IPS-20b (cell line): ENCODE measurements around the gene BCL11A.

ENCODE experiments used
- H3K27ac ChIP-seq: one replicate; pipeline ENCODE4 v1.5.1; 2013; ENCODE audit warnings: low read length
- H3K27me3 ChIP-seq: 2 replicates; pipeline ENCODE4 v1.6.1; 2013; ENCODE audit warnings: mild to moderate bottlenecking, low read length, inconsistent platforms; ENCODE audit not compliant: insufficient read depth
- H3K36me3 ChIP-seq: 2 replicates; pipeline ENCODE4 v1.6.1; 2013; ENCODE audit warnings: low read depth, mild to moderate bottlenecking, inconsistent platforms, low read length, moderate library complexity; ENCODE audit not compliant: insufficient read depth
- H3K4me1 ChIP-seq: 2 replicates; pipeline ENCODE4 v1.6.1; 2013; ENCODE audit warnings: mild to moderate bottlenecking, control low read depth, inconsistent platforms, low read length, moderate library complexity; ENCODE audit not compliant: insufficient read depth
- H3K4me3 ChIP-seq: 2 replicates; pipeline ENCODE4 v1.5.1; 2013; ENCODE audit warnings: mild to moderate bottlenecking, low read length, inconsistent platforms
- H3K9ac ChIP-seq: 2 replicates; pipeline ENCODE4 v1.6.1; 2013; ENCODE audit warnings: low read depth, mild to moderate bottlenecking, inconsistent platforms, low read length, moderate library complexity
- H3K9me3 ChIP-seq: 2 replicates; pipeline ENCODE4 v1.6.1; 2013; ENCODE audit warnings: mild to moderate bottlenecking, low read depth, low read length, inconsistent platforms; ENCODE audit not compliant: insufficient read depth

BCL11A gene

GRCh38 chr2:60551240-60552077 lies 2.0 kb downstream of the BCL11A start:
- H3K27ac ChIP-seq: peak overlapping the region; percentile 84

DNA sequence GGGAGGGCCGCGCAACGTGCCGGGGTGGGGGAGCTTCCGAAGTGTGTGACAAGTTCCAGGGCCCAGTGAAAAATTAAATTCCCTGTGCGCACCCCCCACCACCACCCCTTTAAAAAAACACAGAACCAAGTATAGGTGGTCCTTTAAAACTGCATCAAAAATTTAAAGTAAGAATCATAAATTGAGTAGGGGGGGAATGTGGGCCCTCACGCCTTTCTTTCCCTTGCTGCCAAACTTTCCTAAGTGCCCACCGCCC lies 2.5 kb downstream of the BCL11A start:
- H3K27ac ChIP-seq: peak overlapping the region; percentile 84
- peak overlapping the region; percentile 76 for H3K4me3 ChIP-seq
- no peaks in the 10 kb centered on the region for H3K9me3 ChIP-seq
- H3K36me3 ChIP-seq: peaks cover 14% of the 10 kb centered on the region
- peak overlapping the region; percentile 96; the same call in 1 of the 2 replicates for H3K9ac ChIP-seq
- H3K4me1 ChIP-seq: peaks cover 20% of the 10 kb centered on the region; the same call in 1 of the 2 replicates
- peaks cover 16% of the 10 kb centered on the region; the same call in 1 of the 2 replicates for H3K27me3 ChIP-seq

More at GRCh38 chr2:60551240-60552077, 2.0 kb downstream of the BCL11A start:
- peaks cover 8% of the 10 kb centered on the region; the same call in 1 of the 2 replicates for H3K36me3 ChIP-seq
- H3K27me3 ChIP-seq: peaks cover 19% of the 10 kb centered on the region; the same call in 1 of the 2 replicates
- peaks cover 20% of the 10 kb centered on the region; the same call in 1 of the 2 replicates for H3K4me1 ChIP-seq
- no peaks in the 10 kb centered on the region for H3K9me3 ChIP-seq
- peak overlapping the region; percentile 76 for H3K4me3 ChIP-seq
- H3K9ac ChIP-seq: peak overlapping the region; percentile 96; the same call in 1 of the 2 replicates

- H3K27me3 ChIP-seq: peaks cover 12% of the 10 kb centered on the region; the same call in 1 of the 2 replicates
- H3K4me3 ChIP-seq: peak overlapping the region; percentile 76
- peak overlapping the region; percentile 96 for H3K9ac ChIP-seq
- peak overlapping the region; percentile 81 for H3K27ac ChIP-seq
- no peaks in the 10 kb centered on the region for H3K9me3 ChIP-seq
- H3K36me3 ChIP-seq: peaks cover 19% of the 10 kb centered on the region
- H3K4me1 ChIP-seq: peaks cover 20% of the 10 kb centered on the region
Observed at GRCh38 chr2:60550178-60550983, 3.1 kb downstream of the BCL11A start.

DNA sequence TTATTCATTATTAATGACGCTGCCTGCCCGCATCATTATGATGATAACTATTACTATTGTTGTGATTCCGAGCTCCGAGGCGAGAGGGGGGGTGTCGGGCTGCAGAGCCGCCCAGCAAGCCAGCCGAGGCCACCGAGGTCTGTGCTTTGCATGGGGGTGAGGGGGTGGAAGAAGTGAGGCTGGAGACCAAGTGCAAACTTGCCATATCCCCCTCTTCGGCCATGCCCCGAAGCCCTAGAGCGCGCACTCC lies 3.6 kb downstream of the BCL11A start:
- no peaks in the 10 kb centered on the region for H3K9me3 ChIP-seq
- peaks cover 7% of the 10 kb centered on the region; the same call in 1 of the 2 replicates for H3K27me3 ChIP-seq
- H3K4me1 ChIP-seq: peaks cover 20% of the 10 kb centered on the region
- peaks cover 24% of the 10 kb centered on the region for H3K36me3 ChIP-seq
- H3K27ac ChIP-seq: peak overlapping the region; percentile 81
- H3K9ac ChIP-seq: peak overlapping the region; percentile 96
- peak overlapping the region; percentile 76 for H3K4me3 ChIP-seq

DNA sequence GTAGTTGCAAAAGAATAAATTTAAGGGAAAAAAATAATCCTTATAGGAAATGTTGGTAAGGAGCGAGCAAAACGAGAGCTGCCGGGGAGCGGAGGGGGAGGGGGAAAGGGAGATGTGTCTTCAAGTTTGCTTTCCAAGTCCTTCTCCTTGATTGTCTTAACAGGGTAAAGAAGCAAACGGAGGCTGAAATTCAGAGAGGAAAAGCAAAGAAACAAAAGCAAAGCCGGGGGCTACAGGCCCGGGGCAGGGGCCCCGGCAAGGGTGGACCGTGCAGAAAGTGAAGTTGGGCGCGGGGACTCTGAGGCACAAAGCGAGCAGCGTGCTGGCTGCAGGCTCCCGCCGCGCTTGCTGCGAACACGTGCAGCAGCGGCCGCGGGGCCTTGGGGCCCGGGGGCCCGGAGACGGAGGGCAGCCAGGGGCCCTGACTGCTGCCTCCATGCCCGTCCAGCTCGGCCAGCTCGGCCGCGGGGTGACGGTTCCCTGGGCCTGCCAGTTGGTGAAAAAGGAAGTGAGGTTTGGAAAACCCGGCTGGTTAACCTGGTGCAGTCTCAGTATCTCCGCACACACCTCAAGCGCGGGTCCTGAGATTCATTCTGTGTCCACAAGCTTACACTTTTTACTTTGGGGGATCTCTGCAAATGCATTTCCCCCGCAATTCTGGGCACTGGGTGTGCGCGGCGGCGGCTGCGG lies 4.1 kb downstream of the BCL11A start:
- Histone ChIP-seq H3K4me1 (peaks cover 23% of the 10 kb centered on the region), H3K4me3 (peak overlapping the region; percentile 76), H3K9ac (peak overlapping the region; percentile 96), H3K27me3 (peaks cover 2% of the 10 kb centered on the region; the same call in 1 of the 2 replicates), H3K27ac (peak overlapping the region; percentile 81), H3K9me3 (no peaks in the 10 kb centered on the region), H3K36me3 (peaks cover 29% of the 10 kb centered on the region)

DNA sequence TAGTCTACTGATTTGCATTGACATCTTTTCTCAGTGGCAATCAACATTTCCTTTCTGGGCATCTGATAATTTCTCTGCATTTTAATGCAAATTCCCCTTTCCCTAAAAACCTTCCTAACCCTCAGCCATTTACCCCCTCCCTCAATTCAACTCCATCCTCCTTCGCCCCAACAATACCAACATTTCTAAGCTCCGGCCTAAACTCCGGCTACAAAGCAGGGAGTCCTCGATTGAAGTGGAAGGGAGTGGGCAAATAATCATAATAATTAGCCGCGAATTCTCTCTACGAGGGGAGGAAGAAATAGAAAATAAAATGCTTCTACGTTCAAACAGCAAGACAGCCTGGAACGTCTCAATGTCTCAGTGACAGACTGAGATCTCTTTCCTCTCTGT lies 4.6 kb downstream of the BCL11A start:
- H3K4me3 ChIP-seq: peak overlapping the region; percentile 76
- peaks cover 27% of the 10 kb centered on the region for H3K4me1 ChIP-seq
- H3K27me3 ChIP-seq: no peaks in the 10 kb centered on the region
- peak overlapping the region; percentile 96 for H3K9ac ChIP-seq
- no peaks in the 10 kb centered on the region for H3K9me3 ChIP-seq
- peaks cover 35% of the 10 kb centered on the region for H3K36me3 ChIP-seq
- H3K27ac ChIP-seq: peak overlapping the region; percentile 81

GRCh38 chr2:60548311-60548710 lies 5.1 kb downstream of the BCL11A start:
- H3K27me3 ChIP-seq: no peaks in the 10 kb centered on the region
- H3K27ac ChIP-seq: peak overlapping the region; percentile 81
- H3K9ac ChIP-seq: peak overlapping the region; percentile 96; the same call in 1 of the 2 replicates
- H3K4me3 ChIP-seq: peak overlapping the region; percentile 76
- H3K4me1 ChIP-seq: peaks cover 27% of the 10 kb centered on the region
- peaks cover 40% of the 10 kb centered on the region for H3K36me3 ChIP-seq
- no peaks in the 10 kb centered on the region for H3K9me3 ChIP-seq

DNA sequence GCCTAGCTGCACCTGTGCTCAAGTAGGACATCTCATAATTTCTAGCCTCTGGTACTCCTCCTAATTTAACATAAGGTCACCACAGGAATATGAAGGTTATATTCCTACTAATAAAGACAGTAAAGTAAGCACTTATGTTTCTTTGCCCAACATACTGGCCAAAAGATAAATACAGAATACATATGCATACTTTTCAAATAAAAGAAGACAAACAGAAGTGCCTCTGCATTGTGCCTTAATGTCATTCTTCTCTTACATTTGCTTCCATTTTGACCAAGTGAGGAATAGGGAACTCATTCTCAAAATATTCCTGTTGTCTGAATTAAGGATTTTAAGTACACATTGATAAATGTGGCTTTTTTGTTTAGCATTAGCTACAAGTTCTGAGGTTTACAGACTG lies 5.6 kb downstream of the BCL11A start:
- peak overlapping the region; percentile 76 for H3K4me3 ChIP-seq
- peak overlapping the region; percentile 81 for H3K27ac ChIP-seq
- no peaks in the 10 kb centered on the region for H3K27me3 ChIP-seq
- H3K9ac ChIP-seq: peak overlapping the region; percentile 96; the same call in 1 of the 2 replicates
- H3K4me1 ChIP-seq: peaks cover 27% of the 10 kb centered on the region
- H3K36me3 ChIP-seq: peaks cover 45% of the 10 kb centered on the region
- H3K9me3 ChIP-seq: no peaks in the 10 kb centered on the region

- no peaks in the 10 kb centered on the region for H3K27me3 ChIP-seq
- H3K36me3 ChIP-seq: peaks cover 52% of the 10 kb centered on the region
- H3K4me1 ChIP-seq: peaks cover 27% of the 10 kb centered on the region
- no peaks in the 10 kb centered on the region for H3K9me3 ChIP-seq
- H3K4me3 ChIP-seq: no peak overlapping the region
- H3K27ac ChIP-seq: no peak overlapping the region
- no peak overlapping the region for H3K9ac ChIP-seq
Observed at GRCh38 chr2:60546756-60547420, 6.6 kb downstream of the BCL11A start.

DNA sequence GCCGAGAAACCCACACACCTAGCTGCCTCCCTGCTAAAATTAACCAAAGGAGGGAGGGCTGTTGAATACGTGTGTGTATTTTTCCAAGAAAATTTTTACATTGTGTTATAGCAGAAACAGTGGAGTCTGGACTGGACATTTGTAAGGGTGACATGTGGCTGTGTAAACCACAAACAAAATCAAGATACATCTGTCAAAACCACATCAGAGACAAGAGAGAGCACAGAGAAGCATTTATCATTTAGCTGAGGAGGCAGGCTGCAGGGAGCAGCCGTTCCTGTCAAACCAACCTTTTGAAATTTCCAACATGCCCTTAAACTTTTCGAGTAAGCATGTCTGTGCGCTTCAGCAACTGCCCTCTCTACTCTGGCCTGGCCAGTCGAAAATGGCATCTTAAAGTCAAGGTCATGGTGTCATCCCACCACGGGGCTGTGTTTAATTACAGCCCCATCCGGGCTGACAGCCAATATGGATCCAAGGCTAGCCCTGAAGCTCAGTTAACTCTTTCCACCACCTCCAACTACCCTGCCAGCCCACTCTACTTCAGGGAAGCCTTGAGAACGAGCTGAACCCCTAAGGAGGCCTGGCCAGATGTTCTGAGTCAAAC lies 8.4 kb downstream of the BCL11A start:
- H3K9me3 ChIP-seq: no peaks in the 10 kb centered on the region
- peaks cover 70% of the 10 kb centered on the region for H3K36me3 ChIP-seq
- peaks cover 27% of the 10 kb centered on the region for H3K4me1 ChIP-seq
- H3K27ac ChIP-seq: no peak overlapping the region
- H3K9ac ChIP-seq: no peak overlapping the region
- no peak overlapping the region for H3K4me3 ChIP-seq
- no peaks in the 10 kb centered on the region for H3K27me3 ChIP-seq

GRCh38 chr2:60544062-60544461 lies 9.4 kb downstream of the BCL11A start:
- no peak overlapping the region for H3K27ac ChIP-seq
- H3K4me1 ChIP-seq: peaks cover 36% of the 10 kb centered on the region
- H3K27me3 ChIP-seq: no peaks in the 10 kb centered on the region
- H3K4me3 ChIP-seq: no peak overlapping the region
- no peaks in the 10 kb centered on the region for H3K9me3 ChIP-seq
- H3K36me3 ChIP-seq: peaks cover 78% of the 10 kb centered on the region
- H3K9ac ChIP-seq: peak overlapping the region; percentile 9; the same call in 1 of the 2 replicates
